ENCODE measurements around the gene ACOT8. TPM values are rescaled to one million over a fixed set of nuclear protein-coding genes. Genes with fewer than 3 reads are reported as not detected.
A peak's percentile ranks its signal among the peaks of the same experiment; 100 is the strongest.
"Not testable (repeated sequence)": the region's sequence is repeated elsewhere in the genome, so short reads cannot be mapped to it uniquely, and the experiment has no call there.

Gene ACOT8
- total and polyA plus RNA-seq, 8 donors, result 19.3 to 28.7 (median 22.0) TPM

- Histone ChIP-seq H3K27me3 (no peaks in the 10 kb centered on the region), H3K4me1 (peaks cover 6 to 46% of the 10 kb centered on the region in 2 donors), H3K36me3 (peaks cover 0 to 42% of the 10 kb centered on the region in 2 donors), H3K9me3 (no peaks in the 10 kb centered on the region), H3K4me3 (peak within 1 kb of the TSS; percentile 62 to 70), H3K27ac (peak within 1 kb of the TSS; percentile 74 to 75)
- no peak for TF ChIP-seq CTCF (IDR thresholded peaks at IDR 0.05)
- ATAC-seq (peak; percentile 99), DNase-seq (peak; percentile 98 to 100 (median 99))
- intact Hi-C loops (cut with DNase I), result no loop called here
These were observed 24.0 kb upstream of the ACOT8 start, which contains the start of gene ZSWIM1 for GRCh38 chr20:45880988-45881788. ZSWIM1 (plus strand) TSS chr20:45881227; CDS start chr20:45882593, 1,366 bp downstream.

- DNase-seq (peak in 1 of 4 donors; percentile 20), ATAC-seq (no peak)
- H3K4me1 ChIP-seq, result peaks cover 6 to 22% of the 10 kb centered on the region in 2 donors
- intact Hi-C loops (cut with DNase I), result no loop called here
- H3K27ac ChIP-seq, result no peak overlapping the region
- H3K4me3 ChIP-seq, result no peak overlapping the region
- H3K36me3 ChIP-seq, result peaks cover 0 to 35% of the 10 kb centered on the region in 2 donors
- no peaks in the 10 kb centered on the region for H3K27me3 ChIP-seq
- H3K9me3 ChIP-seq, result no peaks in the 10 kb centered on the region
- no peak for TF ChIP-seq CTCF (IDR thresholded peaks at IDR 0.05)
These were observed 21.0 kb upstream of the ACOT8 start for GRCh38 chr20:45878076-45878761.

- peaks cover 0 to 32% of the 10 kb centered on the region in 2 donors for H3K36me3 ChIP-seq
- ATAC-seq, result no peak
- no peak overlapping the region for H3K27ac ChIP-seq
- H3K9me3 ChIP-seq, result no peaks in the 10 kb centered on the region
- H3K4me3 ChIP-seq, result no peak overlapping the region
- no peaks in the 10 kb centered on the region for H3K4me1 ChIP-seq
- TF ChIP-seq CTCF (IDR thresholded peaks at IDR 0.05), result no peak
- no peak for DNase-seq
- intact Hi-C loops (cut with DNase I), result no loop called here
- H3K27me3 ChIP-seq, result no peaks in the 10 kb centered on the region
These were observed 17.4 kb upstream of the ACOT8 start for GRCh38 chr20:45874576-45874975.

- H3K4me1 ChIP-seq; H3K9me3 ChIP-seq; DNase-seq; H3K4me3 ChIP-seq; H3K27ac ChIP-seq; H3K27me3 ChIP-seq; ATAC-seq; intact Hi-C loops (cut with DNase I): not testable (repeated sequence)
- peaks cover 0 to 30% of the 10 kb centered on the region in 2 donors for H3K36me3 ChIP-seq
These were observed 16.9 kb upstream of the ACOT8 start for GRCh38 chr20:45874104-45874481.

GRCh38 chr20:45873409-45874103 lies 16.4 kb upstream of the ACOT8 start:
- ATAC-seq, result no peak
- H3K27me3 ChIP-seq, result no peaks in the 10 kb centered on the region
- no peak for TF ChIP-seq CTCF (IDR thresholded peaks at IDR 0.05)
- no peak overlapping the region for H3K4me3 ChIP-seq
- H3K4me1 ChIP-seq, result no peaks in the 10 kb centered on the region
- no peak overlapping the region for H3K27ac ChIP-seq
- no peaks in the 10 kb centered on the region for H3K9me3 ChIP-seq
- intact Hi-C loops (cut with DNase I), result no loop called here
- no peak for DNase-seq
- peaks cover 0 to 25% of the 10 kb centered on the region in 2 donors for H3K36me3 ChIP-seq

Measured in left lung (tissue), 10 donors.